Measurements from ENCODE around the gene COLEC12. TPM values are rescaled to one million over a fixed set of nuclear protein-coding genes. Genes with fewer than 3 reads are reported as not detected.

COLEC12 gene
- total RNA-seq, 3 donors from 2014 or later (not counting 1 experiment from before 2014, with no cell fraction given), result not detected

- Histone ChIP-seq H3K4me3 (ENCODE audit: low read length) (no peak overlapping the region), H3K36me3 (ENCODE audit: control insufficient read depth, insufficient read depth, low read length) (no peaks in the 10 kb centered on the region), H3K27ac (ENCODE audit: low read length) (no peak overlapping the region), H3K27me3 (ENCODE audit: control insufficient read depth, insufficient read depth, low read length) (no peaks in the 10 kb centered on the region), H3K4me1 (ENCODE audit: control insufficient read depth, insufficient read depth, low read length) (no peaks in the 10 kb centered on the region), H3K9me3 (ENCODE audit: control insufficient read depth, insufficient read depth, low read length) (no peaks in the 10 kb centered on the region)
- Mint-ChIP-seq H3K27ac (peak overlapping the region in 1 of 2 donors; percentile 68), H3K9me3 (peaks cover 0 to 4% of the 10 kb centered on the region in 2 donors), H3K36me3 (no peaks in the 10 kb centered on the region), H3K4me3 (no peak overlapping the region), H3K4me1 (peaks cover 11 to 16% of the 10 kb centered on the region in 2 donors), H3K27me3 (ENCODE audit: low read depth in 2 of 2) (peaks cover 0 to 4% of the 10 kb centered on the region in 2 donors)
- intact Hi-C loops (cut with micrococcal nuclease), result no loop called here
- WGBS (ENCODE audit: insufficient coverage), result 32% methylated on average over 11 of the region's 11 CpGs
- ATAC-seq (peak; percentile 46 to 67 (median 49)), DNase-seq (no peak)
- no peak for TF ChIP-seq CTCF (IDR thresholded peaks at IDR 0.05)
Observed at GRCh38 chr18:519019-519879, 18.7 kb upstream of the COLEC12 start.

GRCh38 chr18:518081-518480 lies 17.6 kb upstream of the COLEC12 start:
- Mint-ChIP-seq H3K27ac (no peak overlapping the region), H3K36me3 (no peaks in the 10 kb centered on the region), H3K4me3 (no peak overlapping the region), H3K4me1 (peaks cover 11 to 16% of the 10 kb centered on the region in 2 donors), H3K27me3 (ENCODE audit: low read depth in 2 of 2) (peaks cover 0 to 4% of the 10 kb centered on the region in 2 donors), H3K9me3 (peaks cover 0 to 4% of the 10 kb centered on the region in 2 donors)
- 69% methylated on average over 3 of the region's 3 CpGs for WGBS (ENCODE audit: insufficient coverage)
- H3K4me3 ChIP-seq (ENCODE audit: low read length), result no peak overlapping the region
- H3K27ac ChIP-seq (ENCODE audit: low read length), result no peak overlapping the region
- TF ChIP-seq CTCF (IDR thresholded peaks at IDR 0.05), result no peak
- no peak for DNase-seq
- no peaks in the 10 kb centered on the region for H3K9me3 ChIP-seq (ENCODE audit: control insufficient read depth, insufficient read depth, low read length)
- no peaks in the 10 kb centered on the region for H3K36me3 ChIP-seq (ENCODE audit: control insufficient read depth, insufficient read depth, low read length)
- no peaks in the 10 kb centered on the region for H3K4me1 ChIP-seq (ENCODE audit: control insufficient read depth, insufficient read depth, low read length)
- H3K27me3 ChIP-seq (ENCODE audit: control insufficient read depth, insufficient read depth, low read length), result no peaks in the 10 kb centered on the region
- ATAC-seq, result no peak
- intact Hi-C loops (cut with micrococcal nuclease), result no loop called here

- Mint-ChIP-seq H3K9me3 (peaks cover 0 to 4% of the 10 kb centered on the region in 2 donors), H3K27ac (no peak overlapping the region), H3K4me3 (no peak overlapping the region), H3K4me1 (peaks cover 11 to 16% of the 10 kb centered on the region in 2 donors), H3K27me3 (ENCODE audit: low read depth in 2 of 2) (peaks cover 0 to 4% of the 10 kb centered on the region in 2 donors), H3K36me3 (no peaks in the 10 kb centered on the region)
- intact Hi-C loops (cut with micrococcal nuclease), result no loop called here
- Histone ChIP-seq H3K9me3 (ENCODE audit: control insufficient read depth, insufficient read depth, low read length) (no peaks in the 10 kb centered on the region), H3K4me3 (ENCODE audit: low read length) (no peak overlapping the region), H3K27me3 (ENCODE audit: control insufficient read depth, insufficient read depth, low read length) (no peaks in the 10 kb centered on the region), H3K4me1 (ENCODE audit: control insufficient read depth, insufficient read depth, low read length) (no peaks in the 10 kb centered on the region), H3K27ac (ENCODE audit: low read length) (no peak overlapping the region), H3K36me3 (ENCODE audit: control insufficient read depth, insufficient read depth, low read length) (no peaks in the 10 kb centered on the region)
- ATAC-seq, result no peak
- no peak for TF ChIP-seq CTCF (IDR thresholded peaks at IDR 0.05)
- WGBS (ENCODE audit: insufficient coverage), result 72% methylated on average over 4 of the region's 4 CpGs
- DNase-seq, result no peak
Observed at GRCh38 chr18:515838-516237, 15.3 kb upstream of the COLEC12 start.
